ENCODE measurements around the gene PHEX.
A peak's percentile ranks its signal among the peaks of the same experiment; 100 is the strongest.

The PHEX gene

GRCh38 chrX:22081475-22082092 is 49.5 kb downstream of the PHEX start:
- TF ChIP-seq EZH2phosphoT487 (IDR thresholded peaks at IDR 0.05; ENCODE audit: low read depth) (no peak), CTCF (IDR thresholded peaks at IDR 0.05; ENCODE audit: low read depth, low read length) (peak; percentile 85)
- H3K27ac ChIP-seq (ENCODE audit: low read length): no peak overlapping the region

GRCh38 chrX:22086003-22086402 is 53.9 kb downstream of the PHEX start:
- no peak for TF ChIP-seq CTCF (IDR thresholded peaks at IDR 0.05; ENCODE audit: low read depth, low read length)
- no peak for TF ChIP-seq EZH2phosphoT487 (IDR thresholded peaks at IDR 0.05; ENCODE audit: low read depth)
- no peak overlapping the region for H3K4me2 ChIP-seq (ENCODE audit: low read length)
- H3K27me3 ChIP-seq (ENCODE audit: low read depth, low read length): no peaks in the 10 kb centered on the region
- H3K4me3 ChIP-seq (ENCODE audit: low read length): no peak overlapping the region
- no peak overlapping the region for H3K9ac ChIP-seq (ENCODE audit: low read length)
- no peak overlapping the region for H3K27ac ChIP-seq (ENCODE audit: low read length)
- no peaks in the 10 kb centered on the region for H3K4me1 ChIP-seq (ENCODE audit: low read length)
- H2AFZ ChIP-seq (ENCODE audit: low read depth, low read length): no peak overlapping the region
- no peaks in the 10 kb centered on the region for H3K79me2 ChIP-seq (ENCODE audit: low read length)
- H3K9me3 ChIP-seq (ENCODE audit: insufficient read depth, low read length): no peaks in the 10 kb centered on the region
- no peaks in the 10 kb centered on the region for H3K36me3 ChIP-seq (replicated peaks; ENCODE audit: low read depth, low read length)
- no peaks in the 10 kb centered on the region for H4K20me1 ChIP-seq (ENCODE audit: insufficient read depth, low read length)

More at GRCh38 chrX:22081475-22082092, 49.5 kb downstream of the PHEX start:
- Histone ChIP-seq H3K79me2 (ENCODE audit: low read length) (no peaks in the 10 kb centered on the region), H3K4me2 (ENCODE audit: low read length) (no peak overlapping the region), H3K9ac (ENCODE audit: low read length) (no peak overlapping the region), H3K4me1 (ENCODE audit: low read length) (peaks cover 10% of the 10 kb centered on the region), H3K9me3 (ENCODE audit: insufficient read depth, low read length) (no peaks in the 10 kb centered on the region), H3K36me3 (replicated peaks; ENCODE audit: low read depth, low read length) (no peaks in the 10 kb centered on the region), H2AFZ (ENCODE audit: low read depth, low read length) (0 out of 2 replicates have a peak overlapping the region, but pooled peaks have one; percentile 41), H3K27me3 (ENCODE audit: low read depth, low read length) (no peaks in the 10 kb centered on the region), H3K4me3 (ENCODE audit: low read length) (no peak overlapping the region), H4K20me1 (ENCODE audit: insufficient read depth, low read length) (no peaks in the 10 kb centered on the region)

DNA sequence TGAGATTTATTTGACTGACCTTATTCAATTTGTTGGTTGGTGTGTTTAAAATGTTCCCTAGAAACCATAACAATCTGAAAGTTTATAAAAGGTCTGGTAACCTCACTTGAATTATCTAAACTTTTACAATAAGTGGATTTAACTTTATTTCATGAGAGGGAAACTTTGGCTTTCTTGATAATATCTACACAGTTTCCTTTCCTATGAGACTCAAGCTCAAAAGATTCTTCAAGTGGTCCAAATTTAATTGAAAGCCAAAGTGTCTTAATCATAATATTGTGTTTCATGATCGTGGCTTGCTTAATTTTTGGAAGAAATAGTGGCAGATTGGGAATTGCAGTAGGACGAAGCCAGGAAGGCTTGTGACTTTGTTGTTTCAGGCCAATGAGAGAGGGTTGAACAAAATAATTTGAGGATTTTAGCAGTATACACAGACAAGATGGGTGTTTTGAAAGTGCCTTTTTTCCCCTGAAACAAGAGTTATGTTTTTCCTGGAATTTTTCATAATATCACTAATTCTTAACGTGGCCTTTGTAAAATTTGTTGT is 55.0 kb downstream of the PHEX start:
- H2AFZ ChIP-seq (ENCODE audit: low read depth, low read length): no peak overlapping the region
- H3K9me3 ChIP-seq (ENCODE audit: insufficient read depth, low read length): no peaks in the 10 kb centered on the region
- no peak overlapping the region for H3K4me3 ChIP-seq (ENCODE audit: low read length)
- H3K27me3 ChIP-seq (ENCODE audit: low read depth, low read length): no peaks in the 10 kb centered on the region
- H3K79me2 ChIP-seq (ENCODE audit: low read length): no peaks in the 10 kb centered on the region
- H3K4me2 ChIP-seq (ENCODE audit: low read length): no peak overlapping the region
- H3K36me3 ChIP-seq (replicated peaks; ENCODE audit: low read depth, low read length): no peaks in the 10 kb centered on the region
- no peaks in the 10 kb centered on the region for H3K4me1 ChIP-seq (ENCODE audit: low read length)
- no peak overlapping the region for H3K27ac ChIP-seq (ENCODE audit: low read length)
- TF ChIP-seq CTCF (IDR thresholded peaks at IDR 0.05; ENCODE audit: low read depth, low read length) (no peak), EZH2phosphoT487 (IDR thresholded peaks at IDR 0.05; ENCODE audit: low read depth) (no peak)
- no peaks in the 10 kb centered on the region for H4K20me1 ChIP-seq (ENCODE audit: insufficient read depth, low read length)
- H3K9ac ChIP-seq (ENCODE audit: low read length): no peak overlapping the region

GRCh38 chrX:22088326-22088725 is 56.2 kb downstream of the PHEX start:
- no peaks in the 10 kb centered on the region for H3K27me3 ChIP-seq (ENCODE audit: low read depth, low read length)
- H3K9me3 ChIP-seq (ENCODE audit: insufficient read depth, low read length): no peaks in the 10 kb centered on the region
- TF ChIP-seq EZH2phosphoT487 (IDR thresholded peaks at IDR 0.05; ENCODE audit: low read depth) (no peak), CTCF (IDR thresholded peaks at IDR 0.05; ENCODE audit: low read depth, low read length) (no peak)
- H3K4me2 ChIP-seq (ENCODE audit: low read length): no peak overlapping the region
- no peak overlapping the region for H3K9ac ChIP-seq (ENCODE audit: low read length)
- H3K4me3 ChIP-seq (ENCODE audit: low read length): no peak overlapping the region
- no peak overlapping the region for H2AFZ ChIP-seq (ENCODE audit: low read depth, low read length)
- H3K36me3 ChIP-seq (replicated peaks; ENCODE audit: low read depth, low read length): no peaks in the 10 kb centered on the region
- no peaks in the 10 kb centered on the region for H3K79me2 ChIP-seq (ENCODE audit: low read length)
- no peaks in the 10 kb centered on the region for H3K4me1 ChIP-seq (ENCODE audit: low read length)
- H3K27ac ChIP-seq (ENCODE audit: low read length): no peak overlapping the region
- no peaks in the 10 kb centered on the region for H4K20me1 ChIP-seq (ENCODE audit: insufficient read depth, low read length)

All from OCI-LY3 (cell line).